Upper lobe of left lung (tissue), 6 donors: ENCODE data around the gene IVNS1ABP. TPM values are rescaled to one million over a fixed set of nuclear protein-coding genes. Genes with fewer than 3 reads are reported as not detected.

Experiments
- ATAC-seq, 2 donors: fragments of 200-7000 bp; cut with Tn5 transposase; one replicate each; pipeline ENCODE4 v1.9.1; 2022; ENCODE audit warnings: mild to moderate bottlenecking in 2 of 2, moderate library complexity in 2 of 2; ENCODE audit not compliant: low FRiP score in 2 of 2
- DNase-seq, 2 donors: peaks; one replicate each; pipeline ENCODE4 v3.0.0-alpha.2; 2019 to 2020
- H3K27ac ChIP-seq, 4 donors: fragments of 200-600 bp; sonication (generic); one replicate each; pipeline ENCODE4 v1.5.1; 2016 to 2019
- H3K27me3 ChIP-seq, 4 donors: fragments of 200-600 bp; sonication (generic); one replicate each; pipeline ENCODE4 v1.5.1; 2017 to 2019
- H3K36me3 ChIP-seq, 4 donors: fragments of 200-600 bp; sonication (generic); one replicate each; pipeline ENCODE4 v1.5.1; 2016 to 2019
- H3K4me1 ChIP-seq, 4 donors: fragments of 200-600 bp; sonication (generic); one replicate each; pipeline ENCODE4 v1.5.1; 2018 to 2019
- H3K4me3 ChIP-seq, 4 donors: fragments of 200-600 bp; sonication (generic); one replicate each; pipeline ENCODE4 v1.5.1; 2017 to 2019; ENCODE audit warnings: mild to moderate bottlenecking in 2 of 4, moderate library complexity in 1 of 4
- H3K9me3 ChIP-seq, 4 donors: fragments of 200-600 bp; sonication (generic); one replicate each; pipeline ENCODE4 v1.5.1; 2018 to 2019
- CTCF ChIP-seq, 6 experiments: fragments of 450-650 bp in 4 of 6; fragments of 200-600 bp in 2 of 6; sonication (generic) in 2 of 6; IDR thresholded peaks; one replicate each; pipeline ENCODE4 v1.5.1; 2016 to 2019; ENCODE audit warnings: antibody characterized with exemption in 6 of 6
- EP300 ChIP-seq, 4 donors: sonication (generic); formaldehyde crosslinking; IDR thresholded peaks; one replicate each; pipeline ENCODE4 v1.5.1; 2017; ENCODE audit warnings: antibody characterized with exemption in 4 of 4, control low read depth in 2 of 4
- POLR2A ChIP-seq, 4 donors: fragments of 450-650 bp; IDR thresholded peaks; one replicate each; pipeline ENCODE4 v1.5.1; 2016 to 2017; ENCODE audit warnings: antibody characterized with exemption in 4 of 4, mild to moderate bottlenecking in 2 of 4
- POLR2AphosphoS5 ChIP-seq, 2 donors: sonication (generic); formaldehyde crosslinking; IDR thresholded peaks; one replicate each; pipeline ENCODE4 v1.5.1; 2017; ENCODE audit warnings: antibody characterized with exemption in 2 of 2
- WGBS, 2 donors: methylation state at CpG; one replicate each; pipeline ENCODE4 v1.1.5; 2017 to 2018; 5-methylcytosine and 5-hydroxymethylcytosine counted together
- total RNA-seq, 6 donors: library from RNA; depleted of rRNA in 4 of 6; stranded (reverse); fragments of >200 nt in 4 of 6; gene quantifications; one replicate each; pipeline versions ENCODE4 v1.1.0 to v1.2.1, GENCODE V29; 2016 to 2021
- donor health status: DM: no; HTN: no; CAD: no; lungs with moderate emphysema.
- donor health status: DM: no; HTN: yes; CAD: no; lungs with severe emphysema.

The IVNS1ABP gene
- total RNA-seq, 6 donors from 2014 or later: 75.4 to 104 (median 83.6) TPM

- Histone ChIP-seq H3K27me3 (no peaks in the 10 kb centered on the region), H3K4me3 (peak overlapping the region; percentile 61 to 96 (median 80)), H3K9me3 (no peaks in the 10 kb centered on the region), H3K4me1 (peaks cover 29 to 55% (median 46%) of the 10 kb centered on the region in 4 donors), H3K27ac (peak overlapping the region; percentile 91 to 99 (median 97)), H3K36me3 (peaks cover 0 to 5% (median 1%) of the 10 kb centered on the region in 4 donors)
- TF ChIP-seq CTCF (IDR thresholded peaks at IDR 0.05) (no peak), POLR2A (IDR thresholded peaks at IDR 0.05) (no peak), POLR2AphosphoS5 (IDR thresholded peaks at IDR 0.05) (no peak), EP300 (IDR thresholded peaks at IDR 0.05) (no peak)
- ATAC-seq: no peak
- no peak for DNase-seq
- WGBS, 2 donors: 14 to 16% methylated on average over 8 of the region's 8 CpGs
These were observed 1.5 kb downstream of the IVNS1ABP start for GRCh38 chr1:185315445-185316071.

- no peak for ATAC-seq
- no peak for DNase-seq
- Histone ChIP-seq H3K27me3 (no peaks in the 10 kb centered on the region), H3K4me1 (peaks cover 35 to 60% (median 48%) of the 10 kb centered on the region in 4 donors), H3K27ac (peak overlapping the region in 3 of 4 donors; percentile 8 to 96 (median 28)), H3K4me3 (peak overlapping the region in 3 of 4 donors; percentile 0 to 63 (median 61)), H3K36me3 (peaks cover 0 to 14% (median 7%) of the 10 kb centered on the region in 4 donors), H3K9me3 (no peaks in the 10 kb centered on the region)
- TF ChIP-seq POLR2AphosphoS5 (IDR thresholded peaks at IDR 0.05) (no peak), EP300 (IDR thresholded peaks at IDR 0.05) (no peak), POLR2A (IDR thresholded peaks at IDR 0.05) (no peak), CTCF (IDR thresholded peaks at IDR 0.05) (no peak)
- 38 to 40% methylated on average over 1 of the region's 1 CpG for WGBS, 2 donors
These were observed 2.6 kb downstream of the IVNS1ABP start for GRCh38 chr1:185314411-185314810.

- H3K9me3 ChIP-seq: no peaks in the 10 kb centered on the region
- 76 to 85% methylated on average over 4 of the region's 4 CpGs for WGBS, 2 donors
- H3K4me3 ChIP-seq: no peak overlapping the region
- H3K4me1 ChIP-seq: peaks cover 30 to 48% (median 39%) of the 10 kb centered on the region in 4 donors
- no peaks in the 10 kb centered on the region for H3K27me3 ChIP-seq
- no peak for TF ChIP-seq POLR2A (IDR thresholded peaks at IDR 0.05)
- TF ChIP-seq CTCF (IDR thresholded peaks at IDR 0.05): no peak
- TF ChIP-seq EP300 (IDR thresholded peaks at IDR 0.05): no peak
- no peak for TF ChIP-seq POLR2AphosphoS5 (IDR thresholded peaks at IDR 0.05)
- ATAC-seq: no peak
- H3K36me3 ChIP-seq: peaks cover 0 to 32% (median 20%) of the 10 kb centered on the region in 4 donors
- no peak overlapping the region for H3K27ac ChIP-seq
- no peak for DNase-seq
These were observed 4.5 kb downstream of the IVNS1ABP start for GRCh38 chr1:185312361-185313138.

- DNase-seq: no peak
- ATAC-seq: no peak
- TF ChIP-seq POLR2AphosphoS5 (IDR thresholded peaks at IDR 0.05): no peak
- TF ChIP-seq POLR2A (IDR thresholded peaks at IDR 0.05): no peak
- TF ChIP-seq EP300 (IDR thresholded peaks at IDR 0.05): no peak
- no peak for TF ChIP-seq CTCF (IDR thresholded peaks at IDR 0.05)
- Histone ChIP-seq H3K4me1 (peaks cover 30 to 48% (median 38%) of the 10 kb centered on the region in 4 donors), H3K27me3 (no peaks in the 10 kb centered on the region), H3K36me3 (peaks cover 5 to 41% (median 28%) of the 10 kb centered on the region in 4 donors), H3K4me3 (no peak overlapping the region), H3K9me3 (no peaks in the 10 kb centered on the region), H3K27ac (no peak overlapping the region)
These were observed 5.3 kb downstream of the IVNS1ABP start for GRCh38 chr1:185311589-185312225.
